NCI-H526 treated with DMSO at 0.1 percent for 48 hours (cell line): Measurements from ENCODE around the gene EHBP1.
"Not testable (repeated sequence)": the region's sequence is repeated elsewhere in the genome, so short reads cannot be mapped to it uniquely, and the experiment has no call there.

Experiments used
- DNase-seq: peaks from one replicate; lab custom pipeline; 2025; lab: John Stamatoyannopoulos, UW

Gene EHBP1

GRCh38 chr2:62736899-62737559 lies 31.5 kb downstream of the EHBP1 start:
- DNase-seq: no peak

- DNase-seq: no peak
These were observed 33.7 kb downstream of the EHBP1 start for GRCh38 chr2:62738981-62739936.

- DNase-seq: no peak
These were observed 34.7 kb downstream of the EHBP1 start for GRCh38 chr2:62740221-62740620.

GRCh38 chr2:62741127-62741526 lies 35.6 kb downstream of the EHBP1 start:
- no peak for DNase-seq

GRCh38 chr2:62741954-62742722 lies 36.6 kb downstream of the EHBP1 start:
- DNase-seq: no peak

GRCh38 chr2:62743506-62743905 lies 38.0 kb downstream of the EHBP1 start:
- no peak for DNase-seq

- no peak for DNase-seq
These were observed 39.1 kb downstream of the EHBP1 start for GRCh38 chr2:62744603-62745002.

GRCh38 chr2:62745891-62746481 lies 40.5 kb downstream of the EHBP1 start:
- no peak for DNase-seq

GRCh38 chr2:62747169-62747568 lies 41.7 kb downstream of the EHBP1 start:
- no peak for DNase-seq

GRCh38 chr2:62747876-62748275 lies 42.4 kb downstream of the EHBP1 start:
- DNase-seq: no peak

GRCh38 chr2:62749111-62749510 lies 43.6 kb downstream of the EHBP1 start:
- not testable (repeated sequence) for DNase-seq

GRCh38 chr2:62757029-62757428 lies 51.5 kb downstream of the EHBP1 start:
- no peak for DNase-seq

- DNase-seq: no peak
These were observed 54.5 kb downstream of the EHBP1 start for GRCh38 chr2:62760026-62760425.

GRCh38 chr2:62760555-62760954 lies 55.0 kb downstream of the EHBP1 start:
- no peak for DNase-seq

- DNase-seq: no peak
These were observed 60.3 kb downstream of the EHBP1 start for GRCh38 chr2:62765619-62766376.

- no peak for DNase-seq
These were observed 63.1 kb downstream of the EHBP1 start for GRCh38 chr2:62768615-62769014.

GRCh38 chr2:62770629-62771028 lies 65.1 kb downstream of the EHBP1 start:
- DNase-seq: no peak

GRCh38 chr2:62774555-62775366 lies 69.2 kb downstream of the EHBP1 start:
- peak; percentile 11 for DNase-seq

- DNase-seq: no peak
These were observed 69.8 kb downstream of the EHBP1 start for GRCh38 chr2:62775367-62775668.

GRCh38 chr2:62783679-62784078 lies 78.2 kb downstream of the EHBP1 start:
- no peak for DNase-seq

- no peak for DNase-seq
These were observed 78.8 kb downstream of the EHBP1 start for GRCh38 chr2:62784341-62784740.
